ENCODE measurements around the gene MEIOSIN. TPM values are rescaled to one million over a fixed set of nuclear protein-coding genes. Genes with fewer than 3 reads are reported as not detected.

MEIOSIN gene
- total RNA-seq, 4 donors from 2014 or later: not detected

DNA sequence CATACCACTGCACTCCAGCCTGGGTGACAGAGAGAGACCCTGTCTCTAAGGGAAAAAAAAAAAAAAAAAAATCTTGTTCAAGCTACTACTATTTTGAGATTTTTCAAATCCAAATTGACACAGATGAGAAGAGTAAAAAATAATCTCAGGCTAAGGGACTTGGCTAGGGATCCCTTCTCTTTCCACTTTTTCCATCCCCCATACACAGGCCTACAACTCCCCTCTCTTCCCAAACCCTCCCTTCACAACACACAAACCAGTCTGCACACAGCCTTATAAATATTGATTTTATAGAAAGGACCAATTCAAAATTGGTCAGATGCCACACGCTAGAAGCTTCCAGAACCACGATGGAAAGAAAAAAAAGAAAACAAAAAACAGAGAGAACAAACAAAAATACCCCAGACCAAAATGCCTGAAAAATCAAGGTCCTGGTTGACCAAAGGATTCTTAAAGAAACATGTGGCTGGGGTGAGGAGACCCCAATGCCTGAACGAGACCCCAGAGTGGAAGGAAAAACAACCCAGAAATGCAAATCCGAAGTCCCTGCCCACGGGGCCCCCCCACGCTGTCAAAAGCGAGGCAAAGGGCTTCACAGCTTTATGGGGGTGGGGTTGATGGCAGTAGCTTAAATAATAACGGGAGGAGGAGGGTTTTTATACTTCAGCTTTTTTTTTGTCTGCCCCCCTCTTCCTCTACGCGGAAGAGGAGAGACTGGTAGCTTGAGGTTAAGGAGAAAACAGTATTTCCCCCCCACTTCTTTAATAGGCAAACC is 22.7 kb upstream of the MEIOSIN start:
- Histone ChIP-seq H3K4me1 (no peaks in the 10 kb centered on the region), H3K4me3 (no peak overlapping the region), H3K27me3 (no peaks in the 10 kb centered on the region), H3K9me3 (no peaks in the 10 kb centered on the region), H3K27ac (peak overlapping the region in 1 of 2 donors; percentile 6), H3K36me3 (no peaks in the 10 kb centered on the region)
- no peak for DNase-seq
- intact Hi-C loops (cut with DNase I; ENCODE audit: low total_unique reads): no loop called here
- no peak for TF ChIP-seq POLR2A (IDR thresholded peaks at IDR 0.05)
- TF ChIP-seq, protein P1, sequence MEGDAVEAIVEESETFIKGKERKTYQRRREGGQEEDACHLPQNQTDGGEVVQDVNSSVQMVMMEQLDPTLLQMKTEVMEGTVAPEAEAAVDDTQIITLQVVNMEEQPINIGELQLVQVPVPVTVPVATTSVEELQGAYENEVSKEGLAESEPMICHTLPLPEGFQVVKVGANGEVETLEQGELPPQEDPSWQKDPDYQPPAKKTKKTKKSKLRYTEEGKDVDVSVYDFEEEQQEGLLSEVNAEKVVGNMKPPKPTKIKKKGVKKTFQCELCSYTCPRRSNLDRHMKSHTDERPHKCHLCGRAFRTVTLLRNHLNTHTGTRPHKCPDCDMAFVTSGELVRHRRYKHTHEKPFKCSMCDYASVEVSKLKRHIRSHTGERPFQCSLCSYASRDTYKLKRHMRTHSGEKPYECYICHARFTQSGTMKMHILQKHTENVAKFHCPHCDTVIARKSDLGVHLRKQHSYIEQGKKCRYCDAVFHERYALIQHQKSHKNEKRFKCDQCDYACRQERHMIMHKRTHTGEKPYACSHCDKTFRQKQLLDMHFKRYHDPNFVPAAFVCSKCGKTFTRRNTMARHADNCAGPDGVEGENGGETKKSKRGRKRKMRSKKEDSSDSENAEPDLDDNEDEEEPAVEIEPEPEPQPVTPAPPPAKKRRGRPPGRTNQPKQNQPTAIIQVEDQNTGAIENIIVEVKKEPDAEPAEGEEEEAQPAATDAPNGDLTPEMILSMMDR (IDR thresholded peaks at IDR 0.05): no peak

DNA sequence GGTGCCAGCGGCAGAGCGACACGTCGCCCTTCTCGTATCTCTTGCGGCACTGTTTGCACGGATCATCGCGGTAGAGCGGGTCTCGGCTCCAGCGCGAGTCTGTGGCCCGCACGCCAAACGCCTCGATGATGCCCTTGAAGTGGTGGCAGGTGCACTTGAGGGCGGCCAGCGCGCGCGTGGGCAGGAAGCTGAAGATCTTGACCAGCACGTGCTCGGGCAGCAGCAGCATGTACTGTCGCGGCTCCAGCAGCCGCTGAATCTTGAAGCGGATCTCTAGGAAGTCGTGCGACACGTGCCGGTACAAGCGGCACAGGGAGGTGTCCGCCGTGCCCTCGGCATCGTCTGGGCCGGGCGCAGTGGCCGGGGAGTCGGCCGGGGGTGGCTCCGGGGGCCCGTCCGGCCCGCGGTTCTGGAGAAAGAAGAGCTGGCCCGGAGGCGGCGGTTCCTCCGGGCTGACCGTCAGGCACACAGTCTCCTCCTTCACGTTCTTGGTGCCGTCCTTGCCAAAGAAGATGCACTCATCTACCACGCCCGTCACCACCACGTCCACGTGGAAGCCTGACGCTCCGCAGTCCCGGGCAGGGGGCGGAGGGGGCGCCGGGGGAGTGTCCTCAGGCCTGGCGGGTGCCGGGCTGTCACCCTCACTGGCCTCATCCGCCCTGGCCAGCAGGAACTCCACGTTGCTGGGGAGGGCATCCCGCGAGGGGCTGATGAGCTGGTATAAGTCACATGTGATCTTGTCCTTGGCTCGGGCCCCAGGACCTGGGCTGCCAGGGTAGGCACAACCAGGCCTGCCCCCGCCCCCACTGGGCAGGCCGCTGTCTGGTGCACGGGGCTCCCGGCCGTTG is 21.2 kb upstream of the MEIOSIN start:
- no peaks in the 10 kb centered on the region for H3K4me1 ChIP-seq
- no peak for TF ChIP-seq POLR2A (IDR thresholded peaks at IDR 0.05)
- TF ChIP-seq, protein P1 (IDR thresholded peaks at IDR 0.05): no peak
- no peak overlapping the region for H3K4me3 ChIP-seq
- no peaks in the 10 kb centered on the region for H3K27me3 ChIP-seq
- intact Hi-C loops (cut with DNase I; ENCODE audit: low total_unique reads): no loop called here
- no peaks in the 10 kb centered on the region for H3K9me3 ChIP-seq
- DNase-seq: no peak
- H3K36me3 ChIP-seq: no peaks in the 10 kb centered on the region
- no peak overlapping the region for H3K27ac ChIP-seq

DNA sequence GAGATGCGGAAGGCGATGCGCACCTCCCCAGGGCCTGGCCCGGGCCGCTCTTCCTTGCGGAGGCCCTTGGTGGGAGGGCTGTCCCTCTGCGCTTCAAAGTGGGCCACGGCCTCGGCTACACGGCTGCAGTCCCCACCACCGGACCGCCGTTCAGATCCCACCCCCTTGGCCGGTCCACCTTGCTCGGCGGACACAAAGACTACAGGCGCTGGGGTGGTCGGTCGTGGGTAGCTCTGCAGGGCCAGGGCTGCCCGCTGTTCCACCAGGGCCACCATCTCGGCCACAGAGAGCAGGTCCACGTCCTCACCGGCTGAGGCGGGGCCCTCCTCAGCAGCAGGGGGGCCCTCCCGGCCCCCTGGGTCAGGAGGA is 20.6 kb upstream of the MEIOSIN start:
- Histone ChIP-seq H3K27ac (no peak overlapping the region), H3K9me3 (no peaks in the 10 kb centered on the region), H3K36me3 (no peaks in the 10 kb centered on the region), H3K4me3 (no peak overlapping the region), H3K27me3 (no peaks in the 10 kb centered on the region), H3K4me1 (no peaks in the 10 kb centered on the region)
- no peak for DNase-seq
- TF ChIP-seq, protein P1 (IDR thresholded peaks at IDR 0.05): no peak
- no peak for TF ChIP-seq POLR2A (IDR thresholded peaks at IDR 0.05)
- intact Hi-C loops (cut with DNase I; ENCODE audit: low total_unique reads): no loop called here

DNA sequence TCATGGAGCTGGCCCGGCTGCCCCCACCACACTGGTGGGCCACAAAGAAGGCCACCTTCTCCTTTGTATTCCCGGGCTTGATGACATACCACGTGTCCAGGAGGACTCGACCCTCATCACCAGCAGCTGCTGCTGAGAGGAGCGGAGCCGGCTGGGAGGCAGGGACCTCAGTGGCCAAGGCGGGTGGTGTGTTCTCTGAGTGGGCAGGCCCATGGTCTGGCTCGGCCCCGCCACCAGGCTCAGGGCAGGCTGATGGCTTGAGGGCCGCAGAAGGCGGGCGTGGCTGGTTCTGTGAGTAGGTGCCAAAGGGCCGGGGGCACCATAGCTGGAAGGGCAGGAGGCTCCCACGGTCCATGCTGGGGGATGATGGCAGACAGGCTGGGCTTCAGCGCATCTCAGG is 20.1 kb upstream of the MEIOSIN start:
- Histone ChIP-seq H3K4me1 (peaks cover 0 to under 1% of the 10 kb centered on the region in 2 donors), H3K27me3 (no peaks in the 10 kb centered on the region), H3K36me3 (no peaks in the 10 kb centered on the region), H3K9me3 (no peaks in the 10 kb centered on the region), H3K4me3 (no peak overlapping the region), H3K27ac (no peak overlapping the region)
- DNase-seq: no peak
- intact Hi-C loops (cut with DNase I; ENCODE audit: low total_unique reads): no loop called here
- no peak for TF ChIP-seq POLR2A (IDR thresholded peaks at IDR 0.05)
- TF ChIP-seq, protein P1 (IDR thresholded peaks at IDR 0.05): no peak

DNA sequence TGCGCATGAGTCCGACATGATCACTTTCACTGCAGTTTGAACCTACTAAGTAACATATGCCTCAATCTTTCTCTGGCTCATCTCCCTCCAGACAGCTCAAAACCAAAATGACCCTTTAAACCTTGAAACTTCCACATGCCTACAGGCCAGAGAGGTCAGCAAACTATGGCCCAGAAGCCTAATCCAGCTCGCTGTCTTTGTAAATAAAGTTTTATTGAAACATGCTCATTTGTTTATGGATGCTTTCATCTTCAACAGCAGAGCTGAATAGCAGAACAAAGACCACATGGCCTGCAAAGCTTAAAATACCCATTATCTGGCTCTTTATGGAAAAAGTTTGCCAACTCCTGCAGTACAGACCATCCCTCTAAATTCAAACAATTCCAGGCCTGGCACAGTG is 18.1 kb upstream of the MEIOSIN start:
- Histone ChIP-seq H3K9me3 (no peaks in the 10 kb centered on the region), H3K27ac (no peak overlapping the region), H3K27me3 (no peaks in the 10 kb centered on the region), H3K4me1 (peaks cover 0 to 4% of the 10 kb centered on the region in 2 donors), H3K36me3 (no peaks in the 10 kb centered on the region), H3K4me3 (no peak overlapping the region)
- intact Hi-C loops (cut with DNase I; ENCODE audit: low total_unique reads): no loop called here
- no peak for DNase-seq
- TF ChIP-seq, protein P1 (IDR thresholded peaks at IDR 0.05): no peak
- TF ChIP-seq POLR2A (IDR thresholded peaks at IDR 0.05): no peak

Measured in uterus (tissue), 4 donors.